ENCODE results near the gene DENND1A.
"Not testable (repeated sequence)": the region's sequence is repeated elsewhere in the genome, so short reads cannot be mapped to it uniquely, and the experiment has no call there.

DENND1A gene

GRCh38 chr9:123757960-123758359 lies 172.0 kb downstream of the DENND1A start:
- DNase-seq = no peak

- no peak for DNase-seq
Observed at GRCh38 chr9:123757547-123757946, 172.4 kb downstream of the DENND1A start.

DNA sequence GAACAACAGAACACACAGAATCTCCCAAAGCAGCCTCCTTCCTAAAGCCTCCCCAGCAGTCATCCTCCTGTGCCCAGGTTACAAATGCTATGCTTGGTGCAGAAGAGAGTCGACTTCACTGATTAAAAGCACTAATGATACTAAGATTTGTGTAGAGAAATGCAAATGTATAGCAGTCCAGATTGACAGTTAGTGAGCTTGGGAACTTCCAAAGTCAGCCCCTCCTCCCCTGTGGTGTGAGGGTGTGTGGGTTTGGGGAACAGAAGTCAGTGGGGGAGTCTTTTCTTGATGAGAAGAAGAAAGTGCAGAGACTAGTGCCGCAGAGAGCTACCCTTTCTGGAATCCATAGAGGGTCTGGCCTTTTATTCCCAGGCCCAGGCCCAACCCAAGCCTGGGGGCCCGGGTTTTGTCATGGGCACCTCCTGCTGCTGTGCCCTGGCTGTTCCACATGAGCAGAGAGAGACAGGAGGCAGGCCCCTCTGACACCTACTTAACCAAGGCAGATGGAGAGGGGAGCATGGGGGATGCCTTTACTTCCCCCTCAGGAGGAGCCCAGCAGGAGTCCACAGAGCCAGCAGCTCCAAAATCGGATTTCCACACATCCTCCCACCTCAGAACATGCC lies 173.3 kb downstream of the DENND1A start:
- DNase-seq = no peak

- no peak for DNase-seq
Observed at GRCh38 chr9:123753669-123754258, 176.2 kb downstream of the DENND1A start.

GRCh38 chr9:123753016-123753415 lies 176.9 kb downstream of the DENND1A start:
- DNase-seq = no peak

DNA sequence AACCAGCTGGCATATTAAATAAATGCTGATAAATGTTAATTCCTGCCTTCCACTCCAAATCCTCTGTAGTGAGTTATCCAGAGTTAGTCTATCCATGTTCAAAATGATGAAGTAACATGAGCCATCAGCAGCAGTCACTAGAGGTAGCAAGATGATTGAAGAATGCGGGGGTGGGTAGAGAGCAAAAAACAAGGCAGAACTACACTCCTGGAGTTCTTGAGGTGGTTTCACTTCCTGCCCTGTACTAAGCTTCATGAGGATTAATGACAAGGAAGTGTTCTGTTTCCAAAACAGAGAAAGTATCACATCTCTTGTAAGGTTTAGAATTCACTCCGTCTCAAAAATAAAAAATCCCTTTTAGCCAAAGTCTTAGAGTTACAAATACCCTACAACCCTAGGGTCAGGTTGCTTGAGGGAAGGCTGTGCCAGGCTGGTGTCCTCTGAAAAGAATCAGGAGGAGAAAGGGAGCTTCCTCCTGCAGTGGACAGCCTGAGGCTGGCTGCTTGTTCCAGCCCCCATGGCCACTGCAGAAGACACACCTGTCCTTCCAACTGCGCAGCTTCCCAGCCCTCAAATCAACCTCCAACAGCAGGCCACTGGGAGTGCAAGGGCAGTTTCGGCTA lies 180.2 kb downstream of the DENND1A start:
- no peak for DNase-seq

GRCh38 chr9:123746765-123747164 lies 183.2 kb downstream of the DENND1A start:
- no peak for DNase-seq

GRCh38 chr9:123745933-123746332 lies 184.0 kb downstream of the DENND1A start:
- DNase-seq = no peak

DNA sequence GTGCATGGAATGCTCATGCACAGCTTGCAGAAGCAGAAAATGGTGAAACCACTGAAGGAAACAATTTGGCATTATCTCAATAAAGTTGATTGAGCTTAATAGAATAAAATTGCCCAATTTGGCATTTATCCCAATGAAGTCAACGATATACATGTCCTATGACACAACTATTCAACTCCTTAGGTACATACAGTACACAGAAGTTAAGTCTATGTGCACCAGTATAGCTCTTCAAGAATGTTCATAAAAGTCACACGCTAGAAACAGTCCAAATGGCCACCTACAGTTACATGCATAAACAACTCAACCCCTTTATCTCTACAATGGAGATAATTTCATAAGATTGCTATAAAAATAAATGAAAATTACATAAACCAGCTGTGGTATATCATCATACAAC lies 184.5 kb downstream of the DENND1A start:
- DNase-seq = no peak

DNA sequence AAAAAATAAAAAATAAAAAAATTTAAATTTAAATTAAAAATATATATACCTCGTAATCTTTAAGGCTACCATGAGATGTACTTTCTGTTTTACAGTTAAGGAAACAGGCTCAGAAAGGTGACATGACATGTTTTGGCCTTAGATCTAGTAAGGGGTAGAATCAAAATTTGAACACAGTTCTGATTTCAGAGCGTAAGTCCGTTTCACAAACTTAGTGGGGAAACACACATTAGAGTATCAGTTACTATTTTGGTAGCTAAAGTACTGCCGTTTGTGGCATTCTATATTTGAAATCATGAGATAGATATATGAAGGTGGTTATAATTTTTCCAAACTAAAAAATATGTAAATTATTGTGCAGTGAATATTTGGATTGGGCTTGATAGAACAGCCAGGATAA lies 186.2 kb downstream of the DENND1A start:
- DNase-seq = no peak

- DNase-seq = no peak
Observed at GRCh38 chr9:123742009-123742767, 187.7 kb downstream of the DENND1A start.

- DNase-seq = peak; percentile 37 to 61
Observed at GRCh38 chr9:123741214-123741613, 188.7 kb downstream of the DENND1A start.

DNA sequence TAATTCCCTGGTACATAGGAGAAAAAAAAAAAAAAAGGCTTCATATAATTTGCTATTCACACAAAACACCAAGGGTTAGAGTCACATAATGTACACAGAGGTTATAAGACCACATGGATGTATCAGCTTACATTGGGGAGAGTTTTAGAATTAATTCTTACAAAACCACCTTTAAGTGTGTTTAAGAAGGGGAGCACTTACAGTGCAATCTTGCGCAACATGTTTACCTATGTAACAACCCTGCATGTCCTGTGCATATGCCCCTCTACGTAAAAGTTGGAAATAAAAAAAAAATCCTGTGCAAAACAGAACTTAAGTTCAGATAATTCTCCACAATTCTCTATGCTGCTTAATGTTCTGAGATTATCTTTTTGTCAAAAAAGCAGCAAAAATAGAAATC lies 190.0 kb downstream of the DENND1A start:
- DNase-seq = no peak

GRCh38 chr9:123739387-123739786 lies 190.5 kb downstream of the DENND1A start:
- no peak for DNase-seq

- no peak for DNase-seq
Observed at GRCh38 chr9:123738648-123739047, 191.3 kb downstream of the DENND1A start.

DNA sequence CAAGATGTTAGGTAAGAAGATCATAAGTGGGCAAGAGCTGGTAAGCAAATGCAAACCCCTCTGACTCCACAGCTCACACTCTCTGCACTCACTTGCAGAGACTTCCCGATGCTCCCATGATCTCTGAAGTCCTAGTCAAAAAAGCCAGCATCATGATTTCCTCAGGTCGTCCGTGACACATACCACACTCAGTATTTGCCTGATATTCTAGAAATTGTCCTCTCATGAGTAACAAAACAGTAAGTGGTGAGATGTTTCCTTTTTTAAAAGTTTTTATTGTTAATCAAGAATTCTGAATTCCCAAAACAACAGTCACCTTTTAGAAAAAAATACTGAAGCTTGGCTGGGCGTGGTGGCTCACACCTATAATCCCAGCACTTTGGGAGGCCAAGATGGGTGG lies 194.6 kb downstream of the DENND1A start:
- no peak for DNase-seq

DNA sequence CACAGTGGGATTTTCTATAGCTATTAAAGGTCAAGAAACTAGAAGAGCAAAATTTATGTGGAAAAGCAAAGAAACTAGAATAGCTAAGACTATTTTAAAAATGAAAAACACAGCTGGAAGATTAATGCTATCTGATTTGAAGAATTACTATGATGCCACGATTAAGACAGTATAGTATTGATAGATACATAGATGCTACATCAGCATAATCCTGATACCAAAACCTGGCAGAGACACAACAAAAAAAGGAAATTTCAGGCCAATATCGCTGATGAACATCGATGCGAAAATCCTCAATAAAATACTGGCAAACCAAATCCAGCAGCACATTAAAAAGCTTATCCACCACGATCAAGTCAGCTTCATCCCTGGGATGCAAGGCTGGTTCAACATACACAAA lies 201.4 kb downstream of the DENND1A start:
- DNase-seq = not testable (repeated sequence)

GRCh38 chr9:123727332-123727731 lies 202.6 kb downstream of the DENND1A start:
- no peak for DNase-seq

DNA sequence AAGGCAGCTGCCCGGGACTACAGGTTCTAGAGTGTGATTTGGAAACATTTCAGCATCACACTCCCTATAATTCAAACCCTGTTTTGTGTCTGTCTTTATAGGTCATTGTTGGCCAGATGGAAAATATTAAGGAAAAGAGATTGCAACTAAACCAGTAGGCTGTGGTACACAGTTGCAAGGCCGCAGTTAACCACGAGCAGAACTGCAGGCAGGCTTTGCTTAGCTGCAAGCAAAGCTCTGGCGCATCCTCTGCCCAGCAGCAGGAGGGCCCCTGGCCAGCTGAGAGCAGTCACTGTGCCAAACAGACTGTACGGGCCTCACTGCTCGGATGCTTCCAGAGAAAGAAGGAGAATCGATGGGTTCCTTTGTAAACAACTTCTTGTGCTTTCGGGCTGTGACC lies 204.5 kb downstream of the DENND1A start:
- DNase-seq = no peak

GRCh38 chr9:123724211-123724796 lies 205.6 kb downstream of the DENND1A start:
- no peak for DNase-seq

- no peak for DNase-seq
Observed at GRCh38 chr9:123723135-123723875, 206.6 kb downstream of the DENND1A start.

DNA sequence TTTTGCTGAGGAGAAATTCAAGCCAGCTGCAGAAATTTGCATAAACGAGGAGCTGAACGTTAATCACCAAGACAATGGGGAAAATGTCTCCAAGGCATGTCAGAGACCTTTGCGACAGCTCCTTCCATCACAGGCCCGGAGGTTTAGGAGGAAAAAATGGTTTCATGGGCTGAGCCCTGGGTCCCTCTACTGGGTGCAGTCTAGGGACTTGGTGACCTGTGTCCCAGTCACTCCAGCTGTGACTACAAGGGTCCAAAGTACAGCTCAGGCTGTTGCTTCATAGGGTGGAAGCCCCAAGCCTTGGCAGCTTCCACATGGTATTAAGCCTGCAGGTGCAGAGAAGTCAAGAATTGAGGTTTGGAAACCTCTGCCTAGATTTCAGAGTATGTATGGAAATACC lies 207.5 kb downstream of the DENND1A start:
- DNase-seq = no peak

DNA sequence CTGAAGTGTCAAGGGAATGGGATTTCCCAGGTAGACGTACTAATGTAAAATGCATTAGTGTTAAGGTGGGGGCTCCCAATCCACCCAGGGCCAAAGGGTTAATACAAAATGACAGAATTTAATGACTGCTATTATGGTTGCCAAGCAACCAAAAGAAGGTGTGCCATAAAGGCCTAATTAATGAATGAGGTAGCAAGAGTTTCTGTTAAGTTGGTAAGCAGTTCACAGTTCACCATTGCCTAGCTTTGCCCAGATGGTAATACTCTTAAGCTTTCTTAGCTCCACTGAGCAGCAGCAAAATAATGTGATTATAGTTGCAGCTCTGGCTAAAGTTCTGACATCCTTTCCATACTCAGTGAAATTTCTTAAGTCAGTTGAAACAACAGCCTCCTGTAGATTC lies 211.7 kb downstream of the DENND1A start:
- DNase-seq = no peak

Measured in Kasumi-1 (cell line).